NCI-H2196 (cell line): ENCODE data around the gene PGAP1.

Experiments
- DNase-seq: peaks from one replicate; lab custom pipeline; 2025; ENCODE audit not compliant: unreplicated experiment; lab: John Stamatoyannopoulos, UW

PGAP1 gene

GRCh38 chr2:196899976-196900375, 26.5 kb downstream of the PGAP1 start:
- DNase-seq, result no peak

- no peak for DNase-seq
These were observed 35.4 kb downstream of the PGAP1 start for GRCh38 chr2:196891136-196891535.

- DNase-seq, result no peak
These were observed 39.1 kb downstream of the PGAP1 start for GRCh38 chr2:196887431-196887830.

- DNase-seq, result no peak
These were observed 42.1 kb downstream of the PGAP1 start for GRCh38 chr2:196884368-196884767.

- DNase-seq, result no peak
These were observed 50.1 kb downstream of the PGAP1 start for GRCh38 chr2:196876364-196876763.

- DNase-seq, result no peak
These were observed 51.1 kb downstream of the PGAP1 start for GRCh38 chr2:196875414-196875813.

GRCh38 chr2:196873511-196873910, 53.0 kb downstream of the PGAP1 start:
- DNase-seq, result no peak

- DNase-seq, result no peak
These were observed 71.9 kb downstream of the PGAP1 start for GRCh38 chr2:196854629-196855028.

- DNase-seq, result no peak
These were observed 73.0 kb downstream of the PGAP1 start for GRCh38 chr2:196853301-196854087.

GRCh38 chr2:196851088-196851487, 75.4 kb downstream of the PGAP1 start:
- no peak for DNase-seq

- no peak for DNase-seq
These were observed 76.6 kb downstream of the PGAP1 start for GRCh38 chr2:196849895-196850294.

- DNase-seq, result no peak
These were observed 80.2 kb downstream of the PGAP1 start for GRCh38 chr2:196846295-196846694.

- DNase-seq, result no peak
These were observed 81.1 kb downstream of the PGAP1 start for GRCh38 chr2:196845371-196845770.

GRCh38 chr2:196840171-196840570, 86.3 kb downstream of the PGAP1 start:
- no peak for DNase-seq

- no peak for DNase-seq
These were observed 86.9 kb downstream of the PGAP1 start for GRCh38 chr2:196839574-196839973.

GRCh38 chr2:196836440-196836839, 90.1 kb downstream of the PGAP1 start:
- no peak for DNase-seq

GRCh38 chr2:196830701-196831100, 95.8 kb downstream of the PGAP1 start:
- DNase-seq, result no peak

- no peak for DNase-seq
These were observed 99.2 kb downstream of the PGAP1 start for GRCh38 chr2:196827356-196827755.

GRCh38 chr2:196823750-196824522, 102.6 kb downstream of the PGAP1 start:
- no peak for DNase-seq

- DNase-seq, result no peak
These were observed 105.3 kb downstream of the PGAP1 start for GRCh38 chr2:196821195-196821594.

GRCh38 chr2:196809260-196809659, 117.2 kb downstream of the PGAP1 start, which contains the start of gene C2orf66:
TSS of gene C2orf66 (minus strand) at chr2:196809355. CDS start at chr2:196809336, 19 bp downstream.
- no peak for DNase-seq

GRCh38 chr2:196808083-196808665, 118.3 kb downstream of the PGAP1 start:
- DNase-seq, result no peak
